ENCODE data around the gene EPHA3. TPM values are rescaled to one million over a fixed set of nuclear protein-coding genes. Genes with fewer than 3 reads are reported as not detected.

The EPHA3 gene
- total RNA-seq, 4 donors from 2014 or later: 0.85 to 1.4 (median 0.96) TPM

DNA sequence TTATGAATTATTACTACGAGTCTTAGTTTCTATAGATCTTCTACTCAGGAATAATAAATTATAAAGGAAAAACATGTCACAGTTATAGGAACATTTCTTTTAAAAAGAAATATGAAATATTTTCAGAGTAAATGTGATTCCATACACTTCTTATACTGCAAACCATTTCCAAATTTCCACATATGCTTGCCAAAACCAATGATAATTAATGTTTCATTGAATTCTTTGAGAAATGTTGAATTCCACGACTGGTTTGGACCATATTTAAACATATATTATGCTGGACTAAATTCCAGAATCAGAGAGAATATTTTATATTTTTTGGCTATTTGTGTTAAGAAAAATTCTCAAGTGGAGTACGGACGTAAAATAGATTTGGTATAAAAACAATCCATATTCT lies 144.6 kb downstream of the EPHA3 start:
- DNase-seq (ENCODE audit: low spot score in 2 of 2): no peak
- Histone ChIP-seq H3K36me3 (no peaks in the 10 kb centered on the region), H3K27ac (no peak overlapping the region), H3K4me1 (no peaks in the 10 kb centered on the region), H3K4me3 (no peak overlapping the region), H3K27me3 (no peaks in the 10 kb centered on the region), H3K9me3 (no peaks in the 10 kb centered on the region)
- WGBS: 75% methylated on average over 4 of the region's 4 CpGs
- TF ChIP-seq, protein P1, sequence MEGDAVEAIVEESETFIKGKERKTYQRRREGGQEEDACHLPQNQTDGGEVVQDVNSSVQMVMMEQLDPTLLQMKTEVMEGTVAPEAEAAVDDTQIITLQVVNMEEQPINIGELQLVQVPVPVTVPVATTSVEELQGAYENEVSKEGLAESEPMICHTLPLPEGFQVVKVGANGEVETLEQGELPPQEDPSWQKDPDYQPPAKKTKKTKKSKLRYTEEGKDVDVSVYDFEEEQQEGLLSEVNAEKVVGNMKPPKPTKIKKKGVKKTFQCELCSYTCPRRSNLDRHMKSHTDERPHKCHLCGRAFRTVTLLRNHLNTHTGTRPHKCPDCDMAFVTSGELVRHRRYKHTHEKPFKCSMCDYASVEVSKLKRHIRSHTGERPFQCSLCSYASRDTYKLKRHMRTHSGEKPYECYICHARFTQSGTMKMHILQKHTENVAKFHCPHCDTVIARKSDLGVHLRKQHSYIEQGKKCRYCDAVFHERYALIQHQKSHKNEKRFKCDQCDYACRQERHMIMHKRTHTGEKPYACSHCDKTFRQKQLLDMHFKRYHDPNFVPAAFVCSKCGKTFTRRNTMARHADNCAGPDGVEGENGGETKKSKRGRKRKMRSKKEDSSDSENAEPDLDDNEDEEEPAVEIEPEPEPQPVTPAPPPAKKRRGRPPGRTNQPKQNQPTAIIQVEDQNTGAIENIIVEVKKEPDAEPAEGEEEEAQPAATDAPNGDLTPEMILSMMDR (IDR thresholded peaks at IDR 0.05): no peak
- no peak for TF ChIP-seq EP300 (IDR thresholded peaks at IDR 0.05)
- no peak for TF ChIP-seq POLR2A (IDR thresholded peaks at IDR 0.05)
- TF ChIP-seq POLR2AphosphoS5 (IDR thresholded peaks at IDR 0.05): no peak

DNA sequence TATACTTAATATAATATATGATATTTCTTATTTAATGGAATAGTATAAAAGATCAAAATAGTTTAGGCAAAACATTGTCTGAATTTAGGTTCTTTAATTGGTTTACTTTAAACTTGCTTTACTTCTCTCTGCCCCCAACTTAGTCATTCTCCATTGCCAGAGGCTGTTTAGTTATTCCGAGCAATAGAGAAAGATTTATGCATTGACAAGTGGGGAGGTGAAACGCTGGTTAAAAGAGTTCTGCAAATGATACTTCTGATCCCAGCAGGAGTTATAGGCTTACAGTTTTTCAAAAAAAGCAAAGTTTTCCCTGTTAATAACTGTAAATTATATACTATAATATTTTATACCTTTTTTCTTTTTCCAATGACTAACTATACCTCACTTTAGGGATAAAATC lies 145.4 kb downstream of the EPHA3 start:
- Histone ChIP-seq H3K4me3 (no peak overlapping the region), H3K36me3 (no peaks in the 10 kb centered on the region), H3K27me3 (no peaks in the 10 kb centered on the region), H3K27ac (no peak overlapping the region), H3K4me1 (no peaks in the 10 kb centered on the region), H3K9me3 (no peaks in the 10 kb centered on the region)
- 39% methylated on average over 2 of the region's 2 CpGs for WGBS
- TF ChIP-seq POLR2A (IDR thresholded peaks at IDR 0.05): no peak
- TF ChIP-seq EP300 (IDR thresholded peaks at IDR 0.05): no peak
- TF ChIP-seq, protein P1 (IDR thresholded peaks at IDR 0.05): no peak
- no peak for TF ChIP-seq POLR2AphosphoS5 (IDR thresholded peaks at IDR 0.05)
- no peak for DNase-seq (ENCODE audit: low spot score in 2 of 2)

DNA sequence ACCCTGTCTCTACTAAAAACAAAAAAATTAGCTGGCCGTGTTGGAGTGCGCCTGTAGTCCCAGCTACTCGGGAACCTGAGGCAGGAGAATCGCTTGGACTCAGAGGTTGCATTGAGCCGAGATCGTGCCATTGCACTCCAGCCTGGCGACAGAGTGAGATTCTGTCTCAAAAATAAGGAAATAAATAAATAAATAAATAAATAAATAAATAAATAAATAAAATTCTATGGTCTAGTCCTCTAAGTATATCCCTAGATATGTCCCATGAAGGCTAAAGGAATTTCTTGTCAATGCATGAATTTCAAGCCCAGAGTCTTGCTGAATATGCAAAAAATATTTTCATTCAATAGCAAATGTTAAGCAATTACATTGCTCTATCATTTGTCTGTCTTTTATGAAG lies 149.0 kb downstream of the EPHA3 start:
- H3K4me3 ChIP-seq: no peak overlapping the region
- H3K27me3 ChIP-seq: no peaks in the 10 kb centered on the region
- WGBS: 95% methylated on average over 7 of the region's 7 CpGs
- no peak overlapping the region for H3K27ac ChIP-seq
- no peaks in the 10 kb centered on the region for H3K36me3 ChIP-seq
- no peaks in the 10 kb centered on the region for H3K9me3 ChIP-seq
- H3K4me1 ChIP-seq: no peaks in the 10 kb centered on the region
- DNase-seq (ENCODE audit: low spot score in 2 of 2): no peak
- TF ChIP-seq, protein P1 (IDR thresholded peaks at IDR 0.05): no peak
- TF ChIP-seq POLR2AphosphoS5 (IDR thresholded peaks at IDR 0.05) (no peak), POLR2A (IDR thresholded peaks at IDR 0.05) (no peak), EP300 (IDR thresholded peaks at IDR 0.05) (no peak)

DNA sequence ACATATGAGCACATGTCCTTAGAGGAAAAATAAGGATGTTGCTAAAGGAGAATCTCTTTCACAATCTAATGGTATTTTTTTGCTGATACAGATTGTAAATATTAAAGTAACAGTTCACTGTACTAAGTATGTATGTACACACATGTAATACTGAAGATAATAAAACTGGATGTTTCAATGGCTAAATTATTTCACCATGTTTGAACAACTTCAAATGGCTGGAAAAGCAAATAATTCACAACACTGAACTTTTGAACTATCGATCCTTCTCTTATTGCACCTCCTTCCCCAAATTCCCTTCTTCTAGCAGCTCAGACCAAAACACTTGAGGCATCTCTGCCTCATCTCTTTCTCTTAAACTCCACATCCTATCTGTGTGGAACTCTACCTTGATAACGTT lies 149.5 kb downstream of the EPHA3 start:
- Histone ChIP-seq H3K4me1 (no peaks in the 10 kb centered on the region), H3K4me3 (no peak overlapping the region), H3K27me3 (no peaks in the 10 kb centered on the region), H3K9me3 (no peaks in the 10 kb centered on the region), H3K36me3 (no peaks in the 10 kb centered on the region), H3K27ac (no peak overlapping the region)
- no peak for TF ChIP-seq POLR2A (IDR thresholded peaks at IDR 0.05)
- TF ChIP-seq POLR2AphosphoS5 (IDR thresholded peaks at IDR 0.05): no peak
- TF ChIP-seq, protein P1 (IDR thresholded peaks at IDR 0.05): no peak
- TF ChIP-seq EP300 (IDR thresholded peaks at IDR 0.05): no peak
- no peak for DNase-seq (ENCODE audit: low spot score in 2 of 2)
- WGBS: 88% methylated on average over 2 of the region's 2 CpGs

DNA sequence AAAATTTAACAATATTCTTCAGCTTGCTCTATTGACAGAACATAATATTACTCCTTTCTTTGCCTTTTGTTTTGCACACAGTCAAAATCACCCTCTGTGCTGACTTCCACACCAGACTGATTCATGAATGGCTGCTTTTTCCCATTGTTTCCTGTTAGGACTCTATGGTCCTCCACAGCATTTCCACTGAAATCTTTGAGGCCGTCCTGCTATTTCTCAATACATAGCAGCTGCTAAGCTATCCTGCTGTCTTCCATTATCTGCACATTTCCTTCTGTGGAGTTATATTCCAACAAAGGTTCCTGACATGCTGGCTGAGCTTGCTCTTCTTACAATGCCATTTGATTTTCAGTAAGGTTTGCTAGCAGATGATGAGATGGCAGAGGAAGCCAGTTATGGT lies 153.3 kb downstream of the EPHA3 start:
- DNase-seq (ENCODE audit: low spot score in 2 of 2): no peak
- Histone ChIP-seq H3K4me1 (no peaks in the 10 kb centered on the region), H3K4me3 (no peak overlapping the region), H3K36me3 (no peaks in the 10 kb centered on the region), H3K27me3 (no peaks in the 10 kb centered on the region), H3K27ac (no peak overlapping the region), H3K9me3 (no peaks in the 10 kb centered on the region)
- 77% methylated on average over 1 of the region's 1 CpG for WGBS
- TF ChIP-seq POLR2AphosphoS5 (IDR thresholded peaks at IDR 0.05) (no peak), POLR2A (IDR thresholded peaks at IDR 0.05) (no peak)
- TF ChIP-seq, protein P1 (IDR thresholded peaks at IDR 0.05): no peak

Measured in suprapubic skin (tissue), 4 donors.